Heart left ventricle (tissue), 16 donors: ENCODE data around the gene ZNF808. TPM values are rescaled to one million over a fixed set of nuclear protein-coding genes. Genes with fewer than 3 reads are reported as not detected.
"Not testable (repeated sequence)": the region's sequence is repeated elsewhere in the genome, so short reads cannot be mapped to it uniquely, and the experiment has no call there.

Source experiments
- ATAC-seq, 4 donors: fragments of 200-7000 bp; cut with Tn5 transposase; one replicate each; pipeline ENCODE4 v1.9.1; 2020 to 2022; ENCODE audit warnings: moderate library complexity in 4 of 4, mild to moderate bottlenecking in 3 of 4, moderate number of reproducible peaks in 1 of 4
- DNase-seq, 5 donors: peaks; one replicate each; pipeline ENCODE4 v3.0.0-alpha.2; 2020
- H3K27ac ChIP-seq, 12 donors: fragments of 200-600 bp; sonication (generic) in 4 of 12; one replicate each; pipeline versions ENCODE4 v1.5.0 to v1.8.0; 2016 to 2022; ENCODE audit warnings: mild to moderate bottlenecking in 2 of 12
- H3K27me3 ChIP-seq, 9 donors: fragments of 200-600 bp; sonication (generic) in 2 of 9; one replicate each; pipeline versions ENCODE4 v1.5.1 to v1.8.0; 2016 to 2022; ENCODE audit warnings: mild to moderate bottlenecking in 3 of 9
- H3K36me3 ChIP-seq, 9 donors: fragments of 200-600 bp; sonication (generic) in 2 of 9; one replicate each; pipeline versions ENCODE4 v1.5.0 to v1.8.0; 2018 to 2022; ENCODE audit warnings: mild to moderate bottlenecking in 2 of 9
- H3K4me1 ChIP-seq, 12 donors: fragments of 200-600 bp; sonication (generic) in 4 of 12; one replicate each; pipeline versions ENCODE4 v1.5.0 to v1.8.0; 2016 to 2022; ENCODE audit warnings: mild to moderate bottlenecking in 3 of 12
- H3K4me3 ChIP-seq, 12 donors: fragments of 200-600 bp; sonication (generic) in 4 of 12; one replicate each; pipeline versions ENCODE4 v1.5.0 to v1.8.0; 2017 to 2022; ENCODE audit warnings: mild to moderate bottlenecking in 9 of 12, moderate library complexity in 4 of 12
- H3K9me3 ChIP-seq, 12 donors: fragments of 200-600 bp; sonication (generic) in 4 of 12; one replicate each; pipeline versions ENCODE4 v1.5.0 to v1.8.0; 2016 to 2022; ENCODE audit warnings: mild to moderate bottlenecking in 1 of 12
- CTCF ChIP-seq, 12 donors: fragments of 200-600 bp; sonication (generic) in 4 of 12; IDR thresholded peaks; one replicate each; pipeline versions ENCODE4 v1.5.0 to v1.8.0; 2018 to 2022; ENCODE audit warnings: antibody characterized with exemption in 12 of 12, mild to moderate bottlenecking in 5 of 12
- POLR2A ChIP-seq, 2 donors: fragments of 450-650 bp; IDR thresholded peaks; one replicate each; pipeline ENCODE4 v1.6.1; 2017; ENCODE audit warnings: antibody characterized with exemption in 2 of 2, mild to moderate bottlenecking in 2 of 2, moderate library complexity in 2 of 2
- WGBS, 4 donors: extraction: QIAGEN DNeasy Blood & Tissue Kit in 2 of 4; methylation state at CpG; one replicate each; pipeline versions ENCODE4 v1.1.5 to v1.1.7; 2013 to 2018; 5-methylcytosine and 5-hydroxymethylcytosine counted together
- intact Hi-C, 10 donors: fragments of 100-400 bp; cut with DNase I; formaldehyde crosslinking; loops; one replicate each; pipeline versions ENCODE4 v1.11.1 to v1.14.2; 2022
- polyA plus RNA-seq, 2 donors: library from polyadenylated mRNA; stranded (reverse); fragments of 200-250 nt; gene quantifications; one replicate each; pipeline ENCODE4 v1.2.3, GENCODE V29; 2013
- total RNA-seq, 9 donors: library from RNA; depleted of rRNA in 2 of 9; stranded (reverse); fragments of >200 nt in 2 of 9; fragmentation: NEBNext Ultra II Directional in 3 of 9; extraction: Animal tissue kit (Norgen Biotek cat#: 25700) in 3 of 9; gene quantifications; one replicate each; pipeline versions ENCODE4 v1.1.0 to v1.2.4, GENCODE V29; 2016 to 2023
- donor health status: ischemic (EF 13 %, LVEDD 7.1; RV severe dilation, severe dysfunction).
- donor health status: healthy with polysubstance abuse.
- donor health status: DM: no; HTN: yes; CAD: no.
- donor health status: DM: no; HTN: no; CAD: no.
- donor health status: ischemic (EF 25% LVEDD 6.9; RV normal size, moderate dysfunction).
- donor health status: ischemic (EF 25% LVEDD 5.7; RV mildly dilated, moderate dysfunction).
- donor health status: healthy.
- donor health status: DM: yes; HTN: yes; CAD: no.
- donor health status: ischemic (EF 35%, LVEDD 5.7; RV mildly dilated, moderate dysfunction).
- donor health status: nonischemic (EF 11% LVEDD 7.7; RV severe dilation, severe dysfunction).
- donor health status: DM: yes; HTN: yes; CAD: no.
- donor health status: PGD.
- donor health status: ischemic (EF 29% LVEDD 5.4; RV normal size, mild dysfunction).
- donor health status: nonischemic (EF 23%, LVEDD 6.1; RV moderate dilation, normal function).

Gene ZNF808
- total and polyA plus RNA-seq, 11 donors, result 8.3 to 46.1 (median 25.3) TPM

- TF ChIP-seq POLR2A (IDR thresholded peaks at IDR 0.05) (no peak), CTCF (IDR thresholded peaks at IDR 0.05) (no peak)
- Histone ChIP-seq H3K4me3 (no peak overlapping the region), H3K9me3 (peaks cover 0 to 51% (median 0%) of the 10 kb centered on the region in 12 donors), H3K27ac (no peak overlapping the region), H3K27me3 (no peaks in the 10 kb centered on the region), H3K4me1 (peaks cover 0 to 16% (median 8%) of the 10 kb centered on the region in 12 donors), H3K36me3 (peaks cover 0 to 30% (median 11%) of the 10 kb centered on the region in 9 donors)
- intact Hi-C loops, result loop anchor here in 1 of 10 donors (5.0 kb wide), 1 partner anchor 41 kb away; the partner anchor contains the start of gene ZNF808
- DNase-seq, result no peak
- no peak for ATAC-seq
- WGBS, 4 donors, result 95 to 98% (median 98%) methylated on average over 14 of the region's 14 CpGs
Observed at GRCh38 chr19:52567921-52568320, 40.5 kb downstream of the ZNF808 start.

GRCh38 chr19:52569638-52569999 lies 42.2 kb downstream of the ZNF808 start:
- Histone ChIP-seq H3K9me3 (peaks cover 0 to 40% (median 0%) of the 10 kb centered on the region in 12 donors), H3K4me1 (peaks cover 0 to 16% (median 8%) of the 10 kb centered on the region in 12 donors), H3K36me3 (peaks cover 0 to 29% (median 21%) of the 10 kb centered on the region in 9 donors), H3K27ac (peak overlapping the region; percentile 65 to 87 (median 82)), H3K4me3 (peak overlapping the region; percentile 27 to 99 (median 74))
- H3K27me3 ChIP-seq, result not testable (repeated sequence)
- peak; percentile 15 to 69 (median 49) for DNase-seq
- ATAC-seq, result peak; percentile 30 to 49 (median 43)
- intact Hi-C loops, result loop anchor here in 1 of 10 donors (5.0 kb wide), 1 partner anchor 42 kb away; the partner anchor contains the start of gene ZNF808
- 5 to 10% (median 6%) methylated on average over 13 of the region's 13 CpGs for WGBS, 4 donors

- Histone ChIP-seq H3K9me3 (peaks cover 0 to 40% (median 0%) of the 10 kb centered on the region in 12 donors), H3K36me3 (peaks cover 0 to 32% (median 26%) of the 10 kb centered on the region in 9 donors), H3K27ac (peak within 1 kb of the TSS; percentile 65 to 87 (median 82)), H3K27me3 (no peaks in the 10 kb centered on the region), H3K4me1 (peaks cover 0 to 16% (median 8%) of the 10 kb centered on the region in 12 donors), H3K4me3 (peak within 1 kb of the TSS; percentile 51 to 99 (median 74))
- WGBS, 4 donors, result 0 to 1% (median 0%) methylated on average over 50 to 57 of the region's 57 CpGs
- ATAC-seq, result peak; percentile 100
- intact Hi-C loops, result loop anchor here in 5 of 10 donors (2.0 to 10.0 kb wide), 3 partner anchors 43 to 225 kb away; partner anchors contain the start of gene ZNF808 (in 5 of the 5)
- peak; percentile 20 to 57 (median 38) for TF ChIP-seq CTCF (IDR thresholded peaks at IDR 0.05)
- TF ChIP-seq POLR2A (IDR thresholded peaks at IDR 0.05), result peak; percentile 54 to 96
- peak; percentile 95 to 98 (median 96) for DNase-seq
Observed at GRCh38 chr19:52570000-52570861, 42.8 kb downstream of the ZNF808 start, which contains the start of gene ZNF701. ZNF701 (plus strand) TSS chr19:52570287; CDS start chr19:52574148, 3,861 bp downstream.

- peak overlapping the region in 5 of 12 donors; percentile 9 to 58 (median 35) for H3K4me3 ChIP-seq
- DNase-seq (peak in 1 of 5 donors; percentile 67), ATAC-seq (peak in 2 of 4 donors; percentile 72 to 89)
- intact Hi-C loops, result no loop called here
- peaks cover 0 to 2% (median 0%) of the 10 kb centered on the region in 12 donors for H3K4me1 ChIP-seq
- WGBS, 4 donors, result 31 to 75% (median 55%) methylated on average over 39 of the region's 39 CpGs
- TF ChIP-seq POLR2A (IDR thresholded peaks at IDR 0.05), result no peak
- no peak for TF ChIP-seq CTCF (IDR thresholded peaks at IDR 0.05)
- peaks cover 0 to 63% (median 0%) of the 10 kb centered on the region in 12 donors for H3K9me3 ChIP-seq
- H3K36me3 ChIP-seq, result peaks cover 0 to 69% (median 57%) of the 10 kb centered on the region in 9 donors
- H3K27me3 ChIP-seq, result no peaks in the 10 kb centered on the region
- H3K27ac ChIP-seq, result peak overlapping the region in 1 of 12 donors; percentile 13
Observed at GRCh38 chr19:52584736-52585440, 57.4 kb downstream of the ZNF808 start.
